DMS153 treated with DMSO at 0.1 percent for 48 hours (cell line): Measurements from ENCODE around the gene AMN.
"Not testable (repeated sequence)": the region's sequence is repeated elsewhere in the genome, so short reads cannot be mapped to it uniquely, and the experiment has no call there.

Experiments
- DNase-seq: peaks from one replicate; lab custom pipeline; 2025; ENCODE audit not compliant: unreplicated experiment; lab: John Stamatoyannopoulos, UW

AMN gene

DNA sequence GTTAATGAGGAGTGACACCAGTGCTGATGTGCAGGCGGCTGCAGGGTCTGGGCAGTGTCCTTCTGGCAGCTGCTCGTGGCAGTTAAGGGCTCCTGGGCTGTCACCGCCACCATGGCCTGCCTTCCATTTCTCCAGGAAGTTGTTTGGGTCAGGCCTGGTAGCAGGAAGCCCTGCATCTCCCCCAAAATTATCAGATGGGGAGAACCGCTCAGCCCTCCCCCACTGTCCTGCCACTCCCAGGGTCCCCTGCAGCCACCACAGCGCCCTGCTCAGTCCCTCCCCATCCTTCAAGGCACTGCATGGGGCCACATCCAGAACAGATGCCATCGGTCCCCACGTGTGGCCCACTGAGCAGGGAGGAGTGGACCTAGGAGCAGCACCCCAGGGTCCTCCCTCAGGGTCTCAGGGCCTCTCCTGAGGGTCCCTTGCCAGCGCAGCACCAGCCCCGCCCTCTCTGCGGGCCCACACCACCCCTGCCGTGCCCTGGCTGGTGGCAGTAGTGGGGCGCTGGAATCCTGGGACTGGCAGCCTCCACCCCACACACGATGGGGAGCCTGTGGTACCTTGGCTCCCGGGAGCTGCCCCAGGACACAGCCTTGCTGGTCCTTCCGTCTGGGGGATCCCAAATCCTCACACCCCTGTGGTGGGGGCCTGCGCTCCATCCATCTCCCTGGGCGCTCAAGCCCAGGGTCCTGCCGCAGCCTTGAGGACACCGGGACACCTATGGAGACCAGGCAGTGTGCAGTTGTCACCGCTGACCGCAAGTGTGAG, 10.3 kb upstream of the AMN start:
- no peak for DNase-seq

DNA sequence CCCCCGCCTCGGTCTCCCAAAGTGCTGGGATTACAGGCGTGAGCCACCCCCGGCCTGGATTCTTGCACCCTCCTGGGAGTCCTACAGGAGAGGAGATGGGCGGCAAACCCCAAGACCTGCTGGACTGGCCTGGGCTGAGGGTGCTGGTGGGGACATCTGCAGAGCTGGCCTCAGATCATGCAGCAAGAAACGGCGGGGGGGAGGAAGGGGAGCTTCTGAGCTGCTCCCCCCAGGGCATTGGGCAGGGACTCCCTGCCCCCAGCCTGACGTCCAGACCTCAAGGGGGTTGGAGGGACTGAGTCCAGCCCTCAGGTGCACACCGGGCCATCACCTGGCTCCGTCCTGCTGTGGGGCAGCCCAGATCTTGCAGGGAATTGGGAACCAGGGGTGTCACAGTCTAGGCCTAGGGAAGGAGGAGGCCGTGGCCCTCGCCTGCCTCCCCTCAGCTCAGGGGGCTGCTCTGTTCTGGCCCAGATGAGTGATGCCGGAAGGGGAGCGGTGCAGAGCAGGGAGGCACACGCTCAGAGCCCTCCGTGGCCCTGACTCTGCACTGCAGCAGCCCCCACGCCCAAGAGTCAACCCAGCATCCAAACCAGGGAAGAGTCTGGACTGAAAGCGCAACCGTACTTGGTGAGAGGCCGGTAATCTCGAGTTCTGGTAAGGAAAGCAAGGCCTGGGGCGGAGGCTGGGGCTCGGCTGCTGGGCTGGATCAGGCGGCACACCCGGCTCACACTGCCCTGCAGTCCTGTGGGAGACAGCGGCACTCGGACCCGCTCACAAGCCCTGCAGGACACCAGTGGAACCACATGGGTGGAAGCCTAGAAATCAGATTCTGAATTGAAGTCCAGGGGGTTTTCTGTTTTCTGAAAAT, 8.9 kb upstream of the AMN start:
- no peak for DNase-seq

DNA sequence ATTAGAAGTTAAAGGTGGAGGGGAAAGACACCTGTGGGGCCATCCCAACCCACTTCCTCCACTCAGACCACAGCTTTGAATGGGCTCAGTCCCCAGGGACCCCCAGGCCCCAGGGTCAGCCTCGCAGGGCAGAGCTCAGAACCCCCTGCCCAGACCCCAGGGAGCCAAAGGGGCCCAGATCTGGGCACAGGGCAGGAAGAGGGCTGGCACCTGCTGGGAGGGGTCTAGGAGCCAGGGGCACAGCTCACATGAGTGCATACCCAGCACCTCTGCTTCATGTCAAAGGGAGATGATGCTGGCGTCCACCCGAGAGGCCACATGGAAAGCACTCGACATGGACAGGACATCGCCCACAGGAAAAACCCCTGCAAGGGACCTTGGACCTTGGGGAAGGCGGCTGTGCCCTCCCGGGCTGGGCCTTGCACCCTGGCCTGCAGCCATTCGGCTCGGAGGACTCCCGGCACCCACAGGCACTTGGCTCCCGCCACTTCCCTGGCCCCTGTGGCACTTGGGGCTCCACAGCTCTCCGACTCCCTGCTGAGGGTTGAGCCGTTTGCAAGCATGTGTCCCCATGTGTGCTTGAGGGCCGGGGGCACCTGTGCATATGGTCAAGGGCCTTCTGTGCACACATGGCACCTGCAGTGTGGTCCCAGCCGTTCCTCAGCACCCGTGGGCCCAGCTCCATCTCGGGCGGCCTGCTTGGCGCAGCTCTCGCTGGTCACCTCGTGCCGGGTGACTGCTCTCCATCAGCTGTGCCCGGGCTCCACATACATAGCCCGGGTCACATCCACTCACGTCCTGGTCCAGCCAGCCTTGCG, 7.8 kb upstream of the AMN start:
- no peak for DNase-seq

- no peak for DNase-seq
Observed at GRCh38 chr14:102915292-102916110, 7.0 kb upstream of the AMN start.

- DNase-seq: no peak
Observed at GRCh38 chr14:102916347-102917055, 6.0 kb upstream of the AMN start.

GRCh38 chr14:102917056-102917385, 5.4 kb upstream of the AMN start:
- DNase-seq: no peak

DNA sequence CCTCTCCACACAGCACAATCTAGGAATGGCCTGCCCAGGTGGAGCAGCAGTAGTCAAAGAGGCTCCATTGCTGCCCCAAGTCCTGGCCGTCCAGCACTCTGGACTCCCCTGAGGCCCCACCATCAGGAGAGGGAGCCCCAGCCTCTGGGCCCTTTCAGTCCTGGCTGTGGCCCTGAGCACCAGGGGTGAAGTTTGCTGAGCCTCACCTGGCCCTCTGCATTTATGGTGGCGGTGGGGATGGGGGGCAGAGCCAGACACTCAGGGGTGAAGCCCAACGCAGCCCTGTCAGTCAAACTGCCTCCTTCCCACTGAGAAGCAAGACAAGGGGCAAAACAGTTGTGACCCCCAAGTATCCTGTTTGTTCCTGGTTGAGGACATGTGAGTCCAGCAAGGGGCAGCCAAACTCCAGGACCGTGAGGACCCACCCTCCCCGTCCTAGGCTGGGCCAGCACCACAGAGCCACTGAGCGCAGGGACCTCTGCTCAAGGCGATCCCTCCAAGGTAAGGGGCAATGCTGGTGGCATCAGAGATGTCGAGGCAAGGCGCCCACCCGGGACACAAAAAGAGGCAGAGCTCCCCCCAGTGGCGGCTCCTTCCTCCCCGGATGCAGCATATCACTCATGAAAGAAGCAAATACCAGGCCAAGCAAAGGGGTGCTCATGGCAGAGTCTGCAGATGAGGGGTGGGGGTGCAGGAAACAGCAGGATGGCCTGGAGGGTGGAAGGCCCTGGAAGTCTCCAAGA, 4.8 kb upstream of the AMN start:
- DNase-seq: no peak

- DNase-seq: no peak
Observed at GRCh38 chr14:102918438-102918837, 4.0 kb upstream of the AMN start.

DNA sequence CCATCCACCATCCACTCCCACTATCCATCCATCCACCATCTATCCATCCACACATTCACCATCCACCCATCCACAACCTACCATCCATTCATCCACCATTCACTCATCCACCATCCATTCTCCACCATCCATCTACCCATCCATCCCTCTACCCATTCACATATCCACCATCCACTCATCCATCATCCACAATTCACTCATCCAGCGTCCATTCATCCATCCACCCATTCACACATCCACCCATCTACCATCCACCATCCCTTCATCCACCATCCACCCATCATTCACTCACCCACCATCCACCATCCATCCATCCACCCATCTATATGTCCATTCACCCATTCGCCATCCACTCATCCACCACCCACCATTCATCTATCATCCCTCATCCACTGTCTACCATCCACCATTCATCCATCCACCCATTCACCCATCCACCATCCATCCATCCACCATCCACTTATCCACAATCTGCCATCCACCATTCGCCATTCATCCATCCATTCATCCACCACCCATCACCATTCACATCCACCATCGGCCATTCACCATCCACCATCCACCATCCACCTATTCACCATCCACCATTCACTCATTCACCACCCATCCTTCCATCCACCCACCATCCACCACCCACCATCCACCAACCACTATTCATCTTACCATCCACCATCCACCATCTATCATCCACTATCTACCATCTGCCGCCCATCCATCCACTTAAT, 2.0 kb upstream of the AMN start:
- DNase-seq: no peak

- no peak for DNase-seq
Observed at GRCh38 chr14:102920998-102921304, 1.5 kb upstream of the AMN start.

GRCh38 chr14:102923201-102923924, 900 bp downstream of the AMN start:
- DNase-seq: no peak

GRCh38 chr14:102923925-102924486, 1.5 kb downstream of the AMN start:
- DNase-seq: no peak

- no peak for DNase-seq
Observed at GRCh38 chr14:102924632-102925588, 2.4 kb downstream of the AMN start.

DNA sequence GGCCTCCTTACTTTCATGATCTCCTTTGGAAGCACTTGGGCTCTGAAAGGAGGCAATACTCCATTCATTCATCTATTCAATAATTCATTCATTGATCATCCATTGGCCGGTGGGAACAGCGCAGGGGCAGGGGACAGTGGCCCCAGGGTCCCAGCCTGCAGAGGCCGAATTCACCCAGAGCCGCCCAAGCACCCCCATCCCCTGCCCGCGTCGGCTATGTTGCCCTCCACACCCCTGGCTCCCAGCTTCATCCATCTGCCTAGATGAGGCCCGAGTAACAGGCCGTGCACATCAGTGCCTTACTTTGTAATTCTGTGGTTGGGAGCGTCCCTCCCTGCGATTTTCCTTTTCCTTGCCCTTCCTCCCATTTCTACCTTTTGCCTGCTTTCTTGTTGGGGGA, 3.2 kb downstream of the AMN start:
- DNase-seq: no peak

GRCh38 chr14:102926104-102926503, 3.6 kb downstream of the AMN start:
- no peak for DNase-seq

DNA sequence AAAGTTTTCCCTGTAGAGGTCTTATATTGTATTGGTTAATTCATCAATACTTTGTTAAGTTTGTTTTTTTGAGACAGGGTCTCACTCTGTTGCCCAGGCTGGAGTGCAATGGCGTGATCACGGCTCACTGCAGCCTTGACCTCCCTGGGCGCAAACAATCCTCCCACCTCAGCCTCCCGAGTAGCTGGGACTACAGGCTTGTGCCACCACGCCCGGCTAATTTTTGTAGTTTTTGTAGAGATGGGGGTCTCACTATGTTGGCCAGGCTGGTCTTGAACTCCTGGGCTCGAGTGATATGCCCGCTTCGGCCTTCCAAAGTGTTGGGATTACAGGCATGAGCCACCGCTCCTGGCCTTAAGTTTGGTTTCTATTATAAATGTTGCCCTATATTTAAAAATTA, 4.4 kb downstream of the AMN start:
- DNase-seq: not testable (repeated sequence)

DNA sequence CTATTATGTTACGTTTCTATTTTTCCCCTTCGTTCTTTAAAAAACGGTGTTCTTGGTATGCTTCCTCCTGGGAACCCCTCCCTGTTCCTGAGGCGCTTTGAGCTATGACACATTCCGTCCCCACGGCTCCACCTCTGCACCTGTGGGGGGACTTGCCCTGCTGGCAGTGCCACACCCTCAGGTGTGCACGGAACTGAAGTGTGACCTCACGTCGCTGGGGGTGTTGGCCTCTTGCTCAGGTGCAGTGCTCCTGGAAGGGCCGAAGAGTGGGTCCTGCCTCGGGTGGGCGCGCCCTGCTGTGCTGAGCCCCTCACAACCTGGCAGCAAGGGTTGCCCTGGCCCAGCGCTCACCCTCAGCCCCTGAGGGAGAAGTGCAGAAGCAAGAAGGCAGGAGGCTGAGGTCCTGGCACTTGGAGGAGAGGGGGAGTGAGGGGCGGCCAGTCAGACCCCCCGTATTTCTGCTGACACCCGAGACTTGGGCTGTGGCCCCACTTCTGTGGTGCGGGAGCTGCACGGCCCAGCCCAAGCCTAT, 4.9 kb downstream of the AMN start:
- DNase-seq: no peak
